Testis (tissue), 2 donors: Measurements from ENCODE around the gene CELSR3.

Source experiments
- CTCF ChIP-seq, 3 experiments: fragments of 450-650 bp in 2 of 3; fragments of 200-600 bp in 1 of 3; sonication (generic) in 1 of 3; IDR thresholded peaks; one replicate each; pipeline ENCODE4 v1.5.1; 2016 to 2019; ENCODE audit warnings: antibody characterized with exemption in 3 of 3, mild to moderate bottlenecking in 2 of 3, moderate library complexity in 1 of 3
- POLR2A ChIP-seq: fragments of 450-650 bp; IDR thresholded peaks from one replicate; pipeline ENCODE4 v1.6.1; 2017; ENCODE audit warnings: antibody characterized with exemption, mild to moderate bottlenecking, moderate library complexity

GRCh38 chr3:48684480-48685143 lies 21.9 kb upstream of the CELSR3 start:
- no peak for TF ChIP-seq CTCF (IDR thresholded peaks at IDR 0.05)
- no peak for TF ChIP-seq POLR2A
